Gastrocnemius medialis (tissue), 4 donors: ENCODE data around the gene MACROD2. TPM values are rescaled to one million over a fixed set of nuclear protein-coding genes. Genes with fewer than 3 reads are reported as not detected.

ENCODE experiments used
- ATAC-seq, 2 donors: fragments of 150-250 bp; one replicate each; pipeline ENCODE4 v1.9.1; 2016
- DNase-seq, 2 donors: peaks; one replicate each; pipeline ENCODE4 v3.0.0-alpha.2; 2019
- H3K27ac ChIP-seq, 4 donors: fragments of 200-600 bp; sonication (generic); 1 replicate in 1 of 4; 2 replicates in 3 of 4; pipeline ENCODE4 v1.5.1; 2016 to 2018; ENCODE audit warnings: mild to moderate bottlenecking in 2 of 4, moderate library complexity in 1 of 4
- H3K27me3 ChIP-seq, 3 donors: fragments of 200-600 bp; sonication (generic) in 2 of 3; 1 replicate in 1 of 3; 2 replicates in 2 of 3; pipeline versions ENCODE4 v1.5.1 to v1.6.0; 2016 to 2019; ENCODE audit warnings: mild to moderate bottlenecking in 1 of 3, moderate library complexity in 1 of 3
- H3K36me3 ChIP-seq, 2 donors: fragments of 200-600 bp; sonication (generic) in 1 of 2; one replicate each; pipeline ENCODE4 v1.5.1; 2017 to 2018
- H3K4me1 ChIP-seq, 2 donors: fragments of 200-600 bp; sonication (generic) in 1 of 2; one replicate each; pipeline ENCODE4 v1.5.1; 2016 to 2017; ENCODE audit warnings: mild to moderate bottlenecking in 2 of 2
- H3K4me3 ChIP-seq, 4 donors: fragments of 200-600 bp; sonication (generic) in 3 of 4; 1 replicate in 1 of 4; 2 replicates in 3 of 4; pipeline ENCODE4 v1.5.1; 2016 to 2019; ENCODE audit warnings: mild to moderate bottlenecking in 2 of 4
- H3K9me3 ChIP-seq, 3 donors: fragments of 200-600 bp; sonication (generic) in 2 of 3; 1 replicate in 1 of 3; 2 replicates in 2 of 3; pipeline ENCODE4 v1.5.1; 2016 to 2019
- CTCF ChIP-seq, 5 experiments: fragments of 450-650 bp in 3 of 5; fragments of 200-600 bp in 2 of 5; sonication (generic) in 2 of 5; IDR thresholded peaks in 4 of 5; conservative IDR thresholded peaks in 1 of 5; 1 replicate in 4 of 5; 2 replicates in 1 of 5; pipeline ENCODE4 v1.5.1; 2016 to 2019; ENCODE audit warnings: antibody characterized with exemption in 5 of 5, mild to moderate bottlenecking in 3 of 5, moderate library complexity in 3 of 5
- POLR2A ChIP-seq, 2 donors: fragments of 450-650 bp; IDR thresholded peaks; one replicate each; pipeline ENCODE4 v1.6.1; 2017; ENCODE audit warnings: antibody characterized with exemption in 2 of 2, mild to moderate bottlenecking in 2 of 2, moderate library complexity in 2 of 2
- in situ Hi-C, 4 donors: fragments of 200-750 bp; cut with MboI; loops; one replicate each; pipeline versions ENCODE4 v1.15.0 to v1.8.0; 2017; ENCODE audit warnings: low sequenced_read_pairs in 4 of 4
- intact Hi-C: fragments of 100-400 bp; cut with DNase I; formaldehyde crosslinking; loops from one replicate; pipeline ENCODE4 v1.15.1; 2023; ENCODE audit warnings: low total_unique reads
- total RNA-seq, 4 donors: library from RNA; depleted of rRNA; stranded (reverse); fragments of >200 nt; gene quantifications; one replicate each; pipeline versions ENCODE4 v1.1.0 to v1.2.3, GENCODE V29; 2016

MACROD2 gene
- total RNA-seq, 4 donors from 2014 or later, result 1.8 to 10.2 (median 3.6) TPM

- in situ Hi-C loops (no loop called here), intact Hi-C loops (no loop called here)
- no peaks in the 10 kb centered on the region for H3K4me1 ChIP-seq
- H3K27ac ChIP-seq, result no peak overlapping the region
- no peaks in the 10 kb centered on the region for H3K9me3 ChIP-seq
- DNase-seq (no peak), ATAC-seq (no peak)
- no peak for TF ChIP-seq CTCF (IDR thresholded peaks at IDR 0.05 in 4 of 5, conservative IDR thresholded peaks at IDR 0.05 in 1 of 5)
- no peak for TF ChIP-seq POLR2A (IDR thresholded peaks at IDR 0.05)
- no peaks in the 10 kb centered on the region for H3K36me3 ChIP-seq
- no peak overlapping the region for H3K4me3 ChIP-seq
- H3K27me3 ChIP-seq, result no peaks in the 10 kb centered on the region
Observed at GRCh38 chr20:15185913-15186312, 1190.6 kb downstream of the MACROD2 start.

- Histone ChIP-seq H3K4me3 (no peak overlapping the region), H3K9me3 (no peaks in the 10 kb centered on the region), H3K27ac (no peak overlapping the region), H3K4me1 (no peaks in the 10 kb centered on the region), H3K27me3 (no peaks in the 10 kb centered on the region), H3K36me3 (no peaks in the 10 kb centered on the region)
- in situ Hi-C loops (no loop called here), intact Hi-C loops (no loop called here)
- ATAC-seq (no peak), DNase-seq (no peak)
- TF ChIP-seq POLR2A (IDR thresholded peaks at IDR 0.05), result no peak
- TF ChIP-seq CTCF (IDR thresholded peaks at IDR 0.05 in 4 of 5, conservative IDR thresholded peaks at IDR 0.05 in 1 of 5), result no peak
Observed at GRCh38 chr20:15187612-15188011, 1192.3 kb downstream of the MACROD2 start.

GRCh38 chr20:15188415-15188814, 1193.1 kb downstream of the MACROD2 start:
- no peaks in the 10 kb centered on the region for H3K27me3 ChIP-seq

GRCh38 chr20:15191082-15191723, 1195.9 kb downstream of the MACROD2 start:
- Histone ChIP-seq H3K4me1 (no peaks in the 10 kb centered on the region), H3K4me3 (no peak overlapping the region), H3K27ac (no peak overlapping the region), H3K36me3 (no peaks in the 10 kb centered on the region), H3K9me3 (no peaks in the 10 kb centered on the region), H3K27me3 (no peaks in the 10 kb centered on the region)
- TF ChIP-seq CTCF (IDR thresholded peaks at IDR 0.05 in 4 of 5, conservative IDR thresholded peaks at IDR 0.05 in 1 of 5) (no peak), POLR2A (IDR thresholded peaks at IDR 0.05) (no peak)
- intact Hi-C loops, result no loop called here
- in situ Hi-C loops, result no loop called here
- ATAC-seq (no peak), DNase-seq (no peak)

More at GRCh38 chr20:15188415-15188814, 1193.1 kb downstream of the MACROD2 start:
- in situ Hi-C loops, result no loop called here
- no peaks in the 10 kb centered on the region for H3K36me3 ChIP-seq
- ATAC-seq, result no peak
- no peaks in the 10 kb centered on the region for H3K9me3 ChIP-seq
- intact Hi-C loops, result no loop called here
- H3K4me3 ChIP-seq, result no peak overlapping the region
- no peak for DNase-seq
- no peak overlapping the region for H3K27ac ChIP-seq
- TF ChIP-seq CTCF (IDR thresholded peaks at IDR 0.05 in 4 of 5, conservative IDR thresholded peaks at IDR 0.05 in 1 of 5) (no peak), POLR2A (IDR thresholded peaks at IDR 0.05) (no peak)
- H3K4me1 ChIP-seq, result no peaks in the 10 kb centered on the region

GRCh38 chr20:15195378-15195777, 1200.1 kb downstream of the MACROD2 start:
- ATAC-seq, result no peak
- no peaks in the 10 kb centered on the region for H3K27me3 ChIP-seq
- in situ Hi-C loops, result no loop called here

More at GRCh38 chr20:15195378-15195777, 1200.1 kb downstream of the MACROD2 start:
- intact Hi-C loops, result no loop called here
- Histone ChIP-seq H3K27ac (no peak overlapping the region), H3K4me1 (no peaks in the 10 kb centered on the region), H3K36me3 (no peaks in the 10 kb centered on the region), H3K9me3 (no peaks in the 10 kb centered on the region), H3K4me3 (no peak overlapping the region)
- no peak for DNase-seq
- TF ChIP-seq CTCF (IDR thresholded peaks at IDR 0.05 in 4 of 5, conservative IDR thresholded peaks at IDR 0.05 in 1 of 5) (no peak), POLR2A (IDR thresholded peaks at IDR 0.05) (no peak)
